SHP77 (cell line): ENCODE data around the gene C6orf141.
"Not testable (repeated sequence)": the region's sequence is repeated elsewhere in the genome, so short reads cannot be mapped to it uniquely, and the experiment has no call there.

Experiments used
- DNase-seq, 2 experiments: peaks; one replicate each; lab custom pipeline; 2025; lab: John Stamatoyannopoulos, UW

The C6orf141 gene

DNA sequence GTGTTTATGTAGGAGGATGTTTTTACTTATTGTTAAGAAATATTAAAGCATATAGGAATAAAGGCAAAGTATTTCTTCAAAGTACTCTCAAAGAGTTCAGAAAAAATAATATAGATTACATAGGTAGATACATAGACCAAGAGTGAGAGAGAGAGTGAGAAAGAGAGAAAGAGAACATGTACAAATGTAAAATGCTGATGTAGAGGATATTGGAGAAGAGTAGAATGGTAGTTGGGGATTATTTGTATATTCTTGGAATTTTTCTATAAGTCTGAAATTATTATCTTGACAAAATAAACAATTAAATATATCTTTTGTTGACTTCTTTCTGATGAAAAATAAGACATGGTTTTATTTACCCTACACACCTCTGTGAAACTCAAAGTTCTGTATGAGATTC lies 29.2 kb downstream of the C6orf141 start:
- no peak for DNase-seq

DNA sequence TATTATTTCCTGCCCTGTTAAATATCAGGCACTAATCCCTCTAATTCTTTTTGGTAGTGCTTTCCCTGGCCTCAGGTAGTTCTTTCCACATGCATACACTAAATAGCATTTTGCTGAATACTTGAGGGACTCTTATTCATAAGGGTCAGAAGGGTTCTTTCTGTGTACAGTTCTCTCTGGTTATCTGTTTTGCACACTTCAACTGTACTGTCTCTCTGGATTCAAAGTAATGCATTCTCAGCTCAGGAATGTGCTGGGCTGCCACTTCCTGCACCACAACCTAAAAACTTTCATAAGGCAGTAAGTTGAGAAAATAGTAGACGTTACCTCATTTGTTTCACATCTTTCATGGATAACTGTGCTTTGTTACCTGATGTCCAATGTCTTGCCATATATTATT lies 32.1 kb downstream of the C6orf141 start:
- DNase-seq: no peak

DNA sequence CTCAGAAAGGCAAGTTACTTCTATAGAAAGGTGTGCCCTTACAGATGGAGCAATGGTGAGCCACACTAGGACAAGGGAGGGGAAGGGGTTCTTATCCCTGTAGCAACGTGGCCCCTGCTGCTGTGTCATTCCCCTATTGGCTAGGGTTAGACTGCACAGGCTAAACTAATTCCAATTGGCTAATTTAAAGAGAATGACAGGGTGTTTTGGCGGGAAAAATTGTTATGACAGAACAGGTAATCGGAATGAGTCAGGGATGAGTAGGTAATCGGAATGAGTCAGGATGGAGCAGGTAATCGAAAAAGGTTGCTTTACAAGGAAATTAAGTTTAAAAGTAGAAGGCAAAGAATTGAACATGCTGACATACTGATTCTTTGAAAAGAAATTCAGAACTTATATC lies 36.8 kb downstream of the C6orf141 start:
- not testable (repeated sequence) for DNase-seq
